Sigmoid colon (tissue), 4 donors: ENCODE measurements around the gene ATXN1.

Experiments
- POLR2AphosphoS5 ChIP-seq, 4 donors: sonication (generic); formaldehyde crosslinking; IDR thresholded peaks; one replicate each; pipeline ENCODE4 v1.6.1; 2017; ENCODE audit warnings: antibody characterized with exemption in 4 of 4
- TF ChIP-seq, protein P1 (sequence below), 4 experiments: fragments of 450-650 bp in 3 of 4; fragments of 200-600 bp in 1 of 4; IDR thresholded peaks; one replicate each; pipeline ENCODE4 v1.5.1; 2016 to 2019; ENCODE audit warnings: antibody characterized with exemption in 4 of 4, mild to moderate bottlenecking in 3 of 4, moderate library complexity in 2 of 4

DNA sequence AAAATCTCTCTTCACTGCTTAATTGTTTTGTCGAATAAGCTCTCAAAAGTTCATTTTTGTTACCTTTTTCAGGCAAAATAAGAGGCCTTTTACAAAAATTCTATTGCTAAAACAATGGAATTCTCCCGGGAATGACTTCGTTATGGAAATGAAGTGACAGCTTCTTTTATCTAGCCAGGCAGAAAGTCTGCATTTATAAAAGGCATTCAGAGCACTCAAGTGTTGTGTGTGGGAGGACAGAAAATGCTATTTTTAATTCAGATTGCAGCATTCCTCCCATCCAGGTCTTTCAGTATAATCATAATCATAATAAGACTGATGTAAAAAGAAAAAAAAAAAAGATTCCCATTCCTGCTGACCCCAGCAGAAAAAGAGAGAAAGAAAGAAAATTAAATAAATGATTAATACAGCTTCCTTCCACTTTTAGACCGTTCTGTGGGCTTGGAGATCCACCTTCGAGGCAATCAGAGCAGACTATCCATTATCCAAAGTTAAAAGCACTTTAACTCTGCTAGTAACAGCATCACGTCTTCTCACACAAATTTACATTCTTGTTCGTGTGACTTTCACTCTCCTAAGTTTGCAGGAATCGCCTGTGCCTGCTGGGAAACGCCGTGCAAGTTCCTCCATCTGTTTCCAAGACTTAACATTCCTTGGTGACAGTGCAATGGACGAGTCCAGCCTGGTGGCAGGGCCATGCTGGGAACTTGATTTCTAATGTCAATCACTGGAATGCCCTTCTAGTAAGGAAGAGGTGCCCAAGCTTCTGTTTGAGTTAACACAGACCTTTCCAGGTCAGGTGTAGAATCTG, 264.1 kb downstream of the ATXN1 start:
- no peak for TF ChIP-seq POLR2AphosphoS5 (IDR thresholded peaks at IDR 0.05)
- TF ChIP-seq, protein P1, sequence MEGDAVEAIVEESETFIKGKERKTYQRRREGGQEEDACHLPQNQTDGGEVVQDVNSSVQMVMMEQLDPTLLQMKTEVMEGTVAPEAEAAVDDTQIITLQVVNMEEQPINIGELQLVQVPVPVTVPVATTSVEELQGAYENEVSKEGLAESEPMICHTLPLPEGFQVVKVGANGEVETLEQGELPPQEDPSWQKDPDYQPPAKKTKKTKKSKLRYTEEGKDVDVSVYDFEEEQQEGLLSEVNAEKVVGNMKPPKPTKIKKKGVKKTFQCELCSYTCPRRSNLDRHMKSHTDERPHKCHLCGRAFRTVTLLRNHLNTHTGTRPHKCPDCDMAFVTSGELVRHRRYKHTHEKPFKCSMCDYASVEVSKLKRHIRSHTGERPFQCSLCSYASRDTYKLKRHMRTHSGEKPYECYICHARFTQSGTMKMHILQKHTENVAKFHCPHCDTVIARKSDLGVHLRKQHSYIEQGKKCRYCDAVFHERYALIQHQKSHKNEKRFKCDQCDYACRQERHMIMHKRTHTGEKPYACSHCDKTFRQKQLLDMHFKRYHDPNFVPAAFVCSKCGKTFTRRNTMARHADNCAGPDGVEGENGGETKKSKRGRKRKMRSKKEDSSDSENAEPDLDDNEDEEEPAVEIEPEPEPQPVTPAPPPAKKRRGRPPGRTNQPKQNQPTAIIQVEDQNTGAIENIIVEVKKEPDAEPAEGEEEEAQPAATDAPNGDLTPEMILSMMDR (IDR thresholded peaks at IDR 0.05), result no peak
